NB4 (cell line): ENCODE data around the gene MMP24.

Experiments used
- DNase-seq: peaks from one replicate; pipeline ENCODE4 v3.0.0; 2010; ENCODE audit warnings: low read depth
- H3K4me3 ChIP-seq: one replicate; pipeline ENCODE4 v1.5.1; 2011; ENCODE audit warnings: mild to moderate bottlenecking, low read depth, low read length, moderate library complexity
- MAX ChIP-seq: IDR thresholded peaks from 2 replicates; pipeline ENCODE4 v1.6.1; 2011; ENCODE audit warnings: low read depth, low read length
- MYC ChIP-seq: IDR thresholded peaks from 2 replicates; pipeline ENCODE4 v1.6.1; 2011; ENCODE audit warnings: low read depth, low read length
- POLR2A ChIP-seq: IDR thresholded peaks from 2 replicates; pipeline ENCODE4 v1.6.1; 2011; ENCODE audit warnings: mild to moderate bottlenecking; ENCODE audit not compliant: insufficient read length; ENCODE audit errors: extremely low read depth
- TF ChIP-seq, protein P1 (sequence below): IDR thresholded peaks from one replicate; pipeline ENCODE4 v1.5.1; 2012; ENCODE audit warnings: low read depth, low read length

The MMP24 gene

GRCh38 chr20:35304956-35305355 lies 78.5 kb downstream of the MMP24 start:
- no peak for DNase-seq
- no peak for TF ChIP-seq POLR2A
- TF ChIP-seq, protein P1, sequence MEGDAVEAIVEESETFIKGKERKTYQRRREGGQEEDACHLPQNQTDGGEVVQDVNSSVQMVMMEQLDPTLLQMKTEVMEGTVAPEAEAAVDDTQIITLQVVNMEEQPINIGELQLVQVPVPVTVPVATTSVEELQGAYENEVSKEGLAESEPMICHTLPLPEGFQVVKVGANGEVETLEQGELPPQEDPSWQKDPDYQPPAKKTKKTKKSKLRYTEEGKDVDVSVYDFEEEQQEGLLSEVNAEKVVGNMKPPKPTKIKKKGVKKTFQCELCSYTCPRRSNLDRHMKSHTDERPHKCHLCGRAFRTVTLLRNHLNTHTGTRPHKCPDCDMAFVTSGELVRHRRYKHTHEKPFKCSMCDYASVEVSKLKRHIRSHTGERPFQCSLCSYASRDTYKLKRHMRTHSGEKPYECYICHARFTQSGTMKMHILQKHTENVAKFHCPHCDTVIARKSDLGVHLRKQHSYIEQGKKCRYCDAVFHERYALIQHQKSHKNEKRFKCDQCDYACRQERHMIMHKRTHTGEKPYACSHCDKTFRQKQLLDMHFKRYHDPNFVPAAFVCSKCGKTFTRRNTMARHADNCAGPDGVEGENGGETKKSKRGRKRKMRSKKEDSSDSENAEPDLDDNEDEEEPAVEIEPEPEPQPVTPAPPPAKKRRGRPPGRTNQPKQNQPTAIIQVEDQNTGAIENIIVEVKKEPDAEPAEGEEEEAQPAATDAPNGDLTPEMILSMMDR = no peak
- TF ChIP-seq MAX = no peak
- TF ChIP-seq MYC = no peak
- no peak overlapping the region for H3K4me3 ChIP-seq

- TF ChIP-seq POLR2A (no peak), MYC (peak; percentile 85), MAX (peak; percentile 93)
- TF ChIP-seq, protein P1 = no peak
- no peak overlapping the region for H3K4me3 ChIP-seq
- peak; percentile 99 for DNase-seq
Observed at GRCh38 chr20:35305682-35306556, 79.4 kb downstream of the MMP24 start.

GRCh38 chr20:35306931-35307517 lies 80.5 kb downstream of the MMP24 start:
- TF ChIP-seq MYC = no peak
- TF ChIP-seq, protein P1 = peak; percentile 95
- H3K4me3 ChIP-seq = no peak overlapping the region
- peak; percentile 75 for DNase-seq

- peak; percentile 48 for DNase-seq
- TF ChIP-seq MAX (no peak), POLR2A (no peak), MYC (no peak)
- TF ChIP-seq, protein P1 = no peak
- no peak overlapping the region for H3K4me3 ChIP-seq
Observed at GRCh38 chr20:35307666-35308653, 81.5 kb downstream of the MMP24 start.

DNA sequence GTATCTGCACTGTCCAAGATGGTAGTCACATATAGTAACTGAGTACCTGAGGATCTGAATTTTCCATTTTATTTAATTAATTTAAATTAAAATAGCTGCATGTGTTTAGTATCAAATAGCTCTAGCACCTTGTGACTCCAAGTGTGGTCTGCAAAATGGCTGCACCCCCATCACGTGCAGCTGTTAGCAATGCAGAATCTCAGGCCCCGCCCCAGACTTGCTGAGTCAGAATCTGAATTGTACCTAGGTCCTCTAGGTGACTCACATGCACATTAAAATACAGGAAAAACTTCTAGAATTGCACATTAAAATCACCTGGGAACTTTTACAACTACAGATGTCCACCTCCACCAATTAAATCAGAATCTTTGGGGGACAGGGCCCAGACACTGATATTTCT lies 84.9 kb downstream of the MMP24 start:
- no peak for DNase-seq
- H3K4me3 ChIP-seq = no peak overlapping the region
- TF ChIP-seq POLR2A (no peak), MAX (no peak), MYC (no peak)
- TF ChIP-seq, protein P1 = no peak
